VCaP (cell line): ENCODE data around the gene DNAJC1.

ENCODE experiments used
- H3K27ac ChIP-seq: fragments of 450-650 bp; 2 replicates; pipeline ENCODE4 v1.5.1; 2017
- CTCF ChIP-seq: fragments of 450-650 bp; conservative IDR thresholded peaks from 2 replicates; pipeline ENCODE4 v1.5.1; 2017; ENCODE audit warnings: mild to moderate bottlenecking, moderate library complexity

The DNAJC1 gene

GRCh38 chr10:21801609-21802008, 201.9 kb downstream of the DNAJC1 start:
- H3K27ac ChIP-seq = no peak overlapping the region
- TF ChIP-seq CTCF = no peak

- no peak overlapping the region for H3K27ac ChIP-seq
- no peak for TF ChIP-seq CTCF
Measured at GRCh38 chr10:21797984-21798765, 205.4 kb downstream of the DNAJC1 start.

- no peak overlapping the region for H3K27ac ChIP-seq
- TF ChIP-seq CTCF = no peak
Measured at GRCh38 chr10:21797533-21797932, 206.0 kb downstream of the DNAJC1 start.

- H3K27ac ChIP-seq = no peak overlapping the region
- TF ChIP-seq CTCF = no peak
Measured at GRCh38 chr10:21791276-21791675, 212.3 kb downstream of the DNAJC1 start.

- no peak for TF ChIP-seq CTCF
- H3K27ac ChIP-seq = no peak overlapping the region
Measured at GRCh38 chr10:21776883-21777282, 226.6 kb downstream of the DNAJC1 start.

- no peak overlapping the region for H3K27ac ChIP-seq
- no peak for TF ChIP-seq CTCF
Measured at GRCh38 chr10:21771219-21771618, 232.3 kb downstream of the DNAJC1 start.

- no peak overlapping the region for H3K27ac ChIP-seq
- TF ChIP-seq CTCF = no peak
Measured at GRCh38 chr10:21769041-21769440, 234.5 kb downstream of the DNAJC1 start.
